Ishikawa (cell line): ENCODE measurements around the gene ID3.

Experiments
- CEBPB ChIP-seq: IDR thresholded peaks from 2 replicates; pipeline ENCODE4 v1.6.1; 2012
- CREB1 ChIP-seq: IDR thresholded peaks from 2 replicates; pipeline ENCODE4 v1.6.1; 2012; ENCODE audit warnings: low read depth
- EGR1 ChIP-seq: IDR thresholded peaks from 2 replicates; pipeline ENCODE4 v1.6.1; 2012
- EP300 ChIP-seq: IDR thresholded peaks from 2 replicates; pipeline ENCODE4 v1.6.1; 2012; ENCODE audit warnings: borderline replicate concordance
- FOXM1 ChIP-seq: IDR thresholded peaks from 2 replicates; pipeline ENCODE4 v1.6.1; 2012; ENCODE audit warnings: low read depth, borderline replicate concordance
- MAX ChIP-seq: IDR thresholded peaks from 2 replicates; pipeline ENCODE4 v1.6.1; 2012
- NFIC ChIP-seq: IDR thresholded peaks from 2 replicates; pipeline ENCODE4 v1.6.1; 2012
- RAD21 ChIP-seq: IDR thresholded peaks from 2 replicates; pipeline ENCODE4 v1.6.1; 2012; ENCODE audit warnings: low read depth
- REST ChIP-seq: IDR thresholded peaks from 2 replicates; pipeline ENCODE4 v1.6.1; 2012; ENCODE audit warnings: low read depth, mild to moderate bottlenecking
- TAF1 ChIP-seq: IDR thresholded peaks from 2 replicates; pipeline ENCODE4 v1.6.1; 2012; ENCODE audit warnings: low read depth, mild to moderate bottlenecking
- TCF12 ChIP-seq: IDR thresholded peaks from 2 replicates; pipeline ENCODE4 v1.6.1; 2012; ENCODE audit warnings: low read depth
- TEAD4 ChIP-seq: IDR thresholded peaks from 2 replicates; pipeline ENCODE4 v1.6.1; 2012
- YY1 ChIP-seq: IDR thresholded peaks from 2 replicates; pipeline ENCODE4 v1.6.1; 2012; ENCODE audit warnings: low read depth
- ZBTB7A ChIP-seq: IDR thresholded peaks from 2 replicates; pipeline ENCODE4 v1.6.1; 2012; ENCODE audit warnings: low read depth
- TF ChIP-seq, protein P1 (sequence below): IDR thresholded peaks from 2 replicates; pipeline ENCODE4 v1.6.1; 2012

Gene ID3

DNA sequence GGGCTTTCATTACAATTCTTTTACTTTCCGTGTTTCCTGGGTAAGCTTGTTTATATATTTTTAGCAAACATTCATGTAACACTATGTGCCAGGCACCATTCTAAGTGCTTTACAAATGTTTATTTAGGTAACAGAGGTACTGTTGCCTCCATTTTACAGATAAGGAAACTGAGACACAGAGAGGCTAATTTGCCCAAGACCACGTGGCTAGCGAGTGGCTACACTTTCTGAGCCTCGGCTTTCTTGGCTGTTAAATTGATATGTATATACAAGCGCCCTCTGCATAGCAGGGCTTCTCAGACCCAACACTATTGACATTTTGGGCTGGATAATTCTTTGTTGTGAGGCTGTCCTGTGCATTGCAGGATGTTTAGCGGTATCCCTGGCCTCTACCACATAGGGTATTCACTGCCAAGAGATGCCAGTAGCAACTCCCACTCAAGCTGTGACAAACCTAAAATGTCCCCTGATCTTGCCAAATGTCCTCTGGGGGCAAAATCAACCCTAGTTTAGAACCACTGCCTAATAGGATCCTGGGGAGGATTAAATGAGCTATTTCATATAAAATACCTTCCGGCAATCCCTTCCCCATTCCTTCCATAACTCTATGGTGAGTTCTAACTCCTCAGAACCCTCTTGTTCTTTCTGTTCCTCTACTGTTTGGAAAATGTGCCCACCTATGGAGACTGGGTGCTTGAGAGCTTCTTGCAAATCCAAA lies 17.2 kb upstream of the ID3 start:
- TF ChIP-seq EGR1: no peak
- TF ChIP-seq FOXM1: no peak
- no peak for TF ChIP-seq TCF12
- TF ChIP-seq YY1: no peak
- no peak for TF ChIP-seq EP300
- TF ChIP-seq TEAD4: no peak
- no peak for TF ChIP-seq REST
- TF ChIP-seq CEBPB: no peak
- TF ChIP-seq NFIC: no peak
- no peak for TF ChIP-seq RAD21
- no peak for TF ChIP-seq CREB1
- TF ChIP-seq, protein P1, sequence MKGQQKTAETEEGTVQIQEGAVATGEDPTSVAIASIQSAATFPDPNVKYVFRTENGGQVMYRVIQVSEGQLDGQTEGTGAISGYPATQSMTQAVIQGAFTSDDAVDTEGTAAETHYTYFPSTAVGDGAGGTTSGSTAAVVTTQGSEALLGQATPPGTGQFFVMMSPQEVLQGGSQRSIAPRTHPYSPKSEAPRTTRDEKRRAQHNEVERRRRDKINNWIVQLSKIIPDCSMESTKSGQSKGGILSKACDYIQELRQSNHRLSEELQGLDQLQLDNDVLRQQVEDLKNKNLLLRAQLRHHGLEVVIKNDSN: no peak
- TF ChIP-seq ZBTB7A: no peak
- no peak for TF ChIP-seq MAX
- no peak for TF ChIP-seq TAF1

DNA sequence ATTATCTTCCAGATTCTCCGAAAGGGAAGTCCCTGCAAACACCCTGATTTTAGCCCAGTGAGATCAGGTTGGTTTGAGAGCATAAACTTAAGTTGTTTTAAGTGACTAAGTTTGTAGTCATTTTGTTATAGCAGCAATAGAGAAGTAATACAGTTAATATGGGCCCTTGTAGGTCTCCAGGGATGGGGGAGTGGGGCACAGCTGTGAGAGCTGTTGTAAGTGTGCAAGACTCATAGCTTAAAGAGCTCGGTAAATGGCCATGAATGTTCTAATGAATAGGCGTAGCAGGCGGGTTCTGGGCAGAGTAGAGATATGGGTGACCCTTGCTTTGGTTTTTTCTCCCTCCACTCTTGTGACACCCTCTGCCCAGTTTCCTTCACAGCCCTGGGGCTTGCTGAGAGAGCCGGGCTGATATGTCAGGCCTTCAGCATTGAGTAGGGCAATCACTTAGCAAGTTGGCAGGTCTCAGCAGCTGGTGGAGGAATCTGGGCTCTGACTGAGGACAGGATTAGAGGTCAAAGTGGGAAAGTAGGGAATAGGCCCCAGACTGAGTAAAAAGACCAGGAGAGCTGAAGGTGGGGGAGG lies 16.0 kb upstream of the ID3 start:
- TF ChIP-seq EP300 (no peak), YY1 (no peak), CREB1 (no peak), MAX (no peak), EGR1 (no peak), NFIC (no peak), FOXM1 (no peak), CEBPB (no peak), TCF12 (no peak), RAD21 (no peak), REST (no peak), TAF1 (no peak), ZBTB7A (no peak), TEAD4 (no peak)
- TF ChIP-seq, protein P1: no peak

DNA sequence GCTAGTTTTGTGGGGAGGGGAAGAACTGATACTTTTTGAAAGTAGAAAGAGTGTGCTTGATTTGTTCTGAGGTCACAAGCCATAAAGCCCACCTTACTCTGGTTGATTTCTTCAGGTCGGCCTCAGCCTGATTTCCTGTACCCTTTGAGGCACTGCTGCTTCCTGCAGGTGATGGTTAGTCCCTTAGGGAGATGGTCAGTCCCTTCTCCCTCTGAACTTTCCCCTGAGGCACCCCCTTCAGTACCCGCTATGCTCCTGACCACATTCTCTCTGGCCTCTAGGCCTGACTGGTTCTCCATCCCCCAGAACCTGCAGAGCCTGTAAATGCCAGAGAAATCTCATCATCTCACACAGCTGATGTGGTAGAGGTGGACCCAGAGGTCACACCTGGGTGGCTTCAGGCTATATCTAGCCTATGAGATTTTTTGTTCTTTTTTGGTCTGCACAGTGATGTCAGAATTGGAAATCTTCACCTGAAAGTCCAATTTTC lies 15.0 kb upstream of the ID3 start:
- no peak for TF ChIP-seq EGR1
- TF ChIP-seq YY1: no peak
- TF ChIP-seq NFIC: no peak
- TF ChIP-seq FOXM1: no peak
- TF ChIP-seq CREB1: no peak
- TF ChIP-seq TEAD4: no peak
- TF ChIP-seq, protein P1: no peak
- no peak for TF ChIP-seq REST
- TF ChIP-seq TAF1: no peak
- TF ChIP-seq TCF12: no peak
- no peak for TF ChIP-seq ZBTB7A
- TF ChIP-seq EP300: no peak
- TF ChIP-seq MAX: no peak
- TF ChIP-seq RAD21: no peak
- no peak for TF ChIP-seq CEBPB
